ENCODE data around the gene METRNL. TPM values are rescaled to one million over a fixed set of nuclear protein-coding genes. Genes with fewer than 3 reads are reported as not detected.

Gene METRNL
- total RNA-seq, 4 donors from 2014 or later: 80.3 to 137 (median 87.7) TPM

GRCh38 chr17:83082424-83082823, 3.0 kb downstream of the METRNL start:
- TF ChIP-seq, protein P1, sequence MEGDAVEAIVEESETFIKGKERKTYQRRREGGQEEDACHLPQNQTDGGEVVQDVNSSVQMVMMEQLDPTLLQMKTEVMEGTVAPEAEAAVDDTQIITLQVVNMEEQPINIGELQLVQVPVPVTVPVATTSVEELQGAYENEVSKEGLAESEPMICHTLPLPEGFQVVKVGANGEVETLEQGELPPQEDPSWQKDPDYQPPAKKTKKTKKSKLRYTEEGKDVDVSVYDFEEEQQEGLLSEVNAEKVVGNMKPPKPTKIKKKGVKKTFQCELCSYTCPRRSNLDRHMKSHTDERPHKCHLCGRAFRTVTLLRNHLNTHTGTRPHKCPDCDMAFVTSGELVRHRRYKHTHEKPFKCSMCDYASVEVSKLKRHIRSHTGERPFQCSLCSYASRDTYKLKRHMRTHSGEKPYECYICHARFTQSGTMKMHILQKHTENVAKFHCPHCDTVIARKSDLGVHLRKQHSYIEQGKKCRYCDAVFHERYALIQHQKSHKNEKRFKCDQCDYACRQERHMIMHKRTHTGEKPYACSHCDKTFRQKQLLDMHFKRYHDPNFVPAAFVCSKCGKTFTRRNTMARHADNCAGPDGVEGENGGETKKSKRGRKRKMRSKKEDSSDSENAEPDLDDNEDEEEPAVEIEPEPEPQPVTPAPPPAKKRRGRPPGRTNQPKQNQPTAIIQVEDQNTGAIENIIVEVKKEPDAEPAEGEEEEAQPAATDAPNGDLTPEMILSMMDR (IDR thresholded peaks at IDR 0.05): no peak
- TF ChIP-seq POLR2A (IDR thresholded peaks at IDR 0.05): no peak
- WGBS, 2 donors: 87 to 92% methylated on average over 8 of the region's 8 CpGs
- no peak for DNase-seq
- H3K4me1 ChIP-seq: peaks cover 37 to 86% (median 63%) of the 10 kb centered on the region in 3 donors
- no peaks in the 10 kb centered on the region for H3K9me3 ChIP-seq
- intact Hi-C loops (cut with DNase I): no loop called here
- H3K36me3 ChIP-seq: peaks cover 0 to 47% (median 1%) of the 10 kb centered on the region in 3 donors
- H3K27me3 ChIP-seq: peaks cover 0 to 36% (median 0%) of the 10 kb centered on the region in 4 donors
- peak overlapping the region; percentile 56 to 91 (median 75) for H3K4me3 ChIP-seq
- peak overlapping the region; percentile 88 to 95 (median 92) for H3K27ac ChIP-seq

GRCh38 chr17:83082909-83083367, 3.5 kb downstream of the METRNL start:
- no peak for TF ChIP-seq POLR2A (IDR thresholded peaks at IDR 0.05)
- TF ChIP-seq, protein P1 (IDR thresholded peaks at IDR 0.05): no peak
- peaks cover 37 to 86% (median 63%) of the 10 kb centered on the region in 3 donors for H3K4me1 ChIP-seq
- peaks cover 4 to 52% (median 6%) of the 10 kb centered on the region in 3 donors for H3K36me3 ChIP-seq
- peaks cover 0 to 30% (median 0%) of the 10 kb centered on the region in 4 donors for H3K27me3 ChIP-seq
- peak overlapping the region; percentile 60 to 95 (median 92) for H3K27ac ChIP-seq
- peak overlapping the region; percentile 2 to 91 (median 19) for H3K4me3 ChIP-seq
- 88 to 95% methylated on average over 9 to 10 of the region's 20 CpGs for WGBS, 2 donors
- intact Hi-C loops (cut with DNase I): no loop called here
- H3K9me3 ChIP-seq: no peaks in the 10 kb centered on the region
- no peak for DNase-seq

- H3K9me3 ChIP-seq: no peaks in the 10 kb centered on the region
- peaks cover 0 to 24% (median 0%) of the 10 kb centered on the region in 4 donors for H3K27me3 ChIP-seq
- H3K36me3 ChIP-seq: peaks cover 4 to 57% (median 11%) of the 10 kb centered on the region in 3 donors
- H3K4me3 ChIP-seq: peak overlapping the region in 3 of 4 donors; percentile 14 to 91 (median 24)
- no peak for TF ChIP-seq POLR2A (IDR thresholded peaks at IDR 0.05)
- TF ChIP-seq, protein P1 (IDR thresholded peaks at IDR 0.05): no peak
- DNase-seq: no peak
- intact Hi-C loops (cut with DNase I): no loop called here
- H3K4me1 ChIP-seq: peaks cover 36 to 86% (median 63%) of the 10 kb centered on the region in 3 donors
- H3K27ac ChIP-seq: peak overlapping the region; percentile 60 to 95 (median 92)
- WGBS, 2 donors: 34 to 40% methylated on average over 22 of the region's 25 CpGs
Observed at GRCh38 chr17:83083368-83084201, 4.2 kb downstream of the METRNL start.

GRCh38 chr17:83084214-83084613, 4.8 kb downstream of the METRNL start:
- Histone ChIP-seq H3K4me3 (peak overlapping the region in 2 of 4 donors; percentile 16 to 24), H3K4me1 (peaks cover 42 to 86% (median 67%) of the 10 kb centered on the region in 3 donors), H3K9me3 (no peaks in the 10 kb centered on the region), H3K27ac (peak overlapping the region; percentile 37 to 95 (median 92)), H3K27me3 (peaks cover 0 to 21% (median 0%) of the 10 kb centered on the region in 4 donors), H3K36me3 (peaks cover 4 to 61% (median 11%) of the 10 kb centered on the region in 3 donors)
- whole genome bisulfite sequencing, 2 donors: 55 to 75% methylated on average over 5 to 6 of the region's 9 CpGs
- intact Hi-C loops (cut with DNase I): no loop called here
- no peak for DNase-seq
- no peak for TF ChIP-seq POLR2A (IDR thresholded peaks at IDR 0.05)
- TF ChIP-seq, protein P1 (IDR thresholded peaks at IDR 0.05): no peak

GRCh38 chr17:83084621-83085056, 5.2 kb downstream of the METRNL start:
- intact Hi-C loops (cut with DNase I): no loop called here
- Histone ChIP-seq H3K4me1 (peaks cover 43 to 91% (median 72%) of the 10 kb centered on the region in 3 donors), H3K9me3 (no peaks in the 10 kb centered on the region), H3K4me3 (peak overlapping the region in 1 of 4 donors; percentile 16), H3K36me3 (peaks cover 4 to 65% (median 11%) of the 10 kb centered on the region in 3 donors), H3K27ac (peak overlapping the region; percentile 37 to 95 (median 92)), H3K27me3 (peaks cover 0 to 21% (median 0%) of the 10 kb centered on the region in 4 donors)
- 89 to 90% methylated on average over 6 to 18 of the region's 27 CpGs for WGBS, 2 donors
- TF ChIP-seq, protein P1 (IDR thresholded peaks at IDR 0.05): no peak
- no peak for TF ChIP-seq POLR2A (IDR thresholded peaks at IDR 0.05)
- DNase-seq: no peak

Data from esophagus squamous epithelium (tissue), 5 donors.